ENCODE data around the gene PTHLH. TPM values are rescaled to one million over a fixed set of nuclear protein-coding genes. Genes with fewer than 3 reads are reported as not detected.

PTHLH gene
- total and polyA plus RNA-seq, 4 donors: 0.22 to 3.0 (median 0.37) TPM

DNA sequence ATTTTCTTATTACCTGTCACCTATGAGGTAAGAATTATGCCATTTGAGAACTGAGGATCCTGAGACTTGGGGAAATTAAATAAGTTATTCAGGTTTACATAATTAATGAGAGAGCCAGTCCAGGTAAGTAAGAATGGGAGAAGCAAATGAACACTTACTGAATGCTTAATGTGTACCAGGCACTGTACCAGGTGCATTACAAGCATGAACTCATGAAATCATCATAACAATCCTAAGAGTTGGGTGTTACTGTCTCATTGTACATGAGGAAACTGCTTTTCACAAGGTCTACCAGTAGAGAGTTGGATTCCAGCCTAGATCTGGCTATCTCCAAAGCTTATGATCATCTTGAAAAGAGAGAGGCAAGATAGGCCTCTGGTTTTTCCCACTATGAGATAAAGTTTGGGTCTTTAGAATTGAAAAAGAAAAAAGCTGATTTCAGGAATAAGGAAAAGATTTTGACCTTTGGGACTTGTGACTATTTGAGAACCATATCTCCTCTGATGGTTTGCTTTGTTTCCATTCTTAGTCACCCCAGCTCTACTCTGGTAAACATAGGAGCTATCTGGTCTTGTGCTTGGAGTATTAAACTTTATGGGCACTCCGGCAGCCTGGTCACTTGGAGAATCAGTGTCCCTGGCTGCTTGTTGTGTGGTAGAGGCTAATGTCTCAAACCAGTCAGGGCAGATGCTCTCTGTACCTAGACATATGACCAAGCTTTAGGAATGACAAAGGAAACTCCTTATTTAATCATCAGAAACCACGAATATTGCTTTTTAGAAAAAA is 48.0 kb downstream of the PTHLH start:
- 73 to 82% methylated on average over 2 of the region's 2 CpGs for WGBS, 2 donors
- Histone ChIP-seq H3K27ac (ENCODE audit: low read depth in 1 of 2, low read length in 1 of 2) (no peak overlapping the region), H3K4me1 (ENCODE audit: control insufficient read depth in 5 of 5, insufficient read depth in 5 of 5, low read length in 5 of 5) (peaks cover 0 to 4% (median 0%) of the 10 kb centered on the region in 5 donors), H3K4me3 (no peak overlapping the region), H3K27me3 (ENCODE audit: control insufficient read depth in 3 of 3, insufficient read depth in 3 of 3, low read length in 2 of 3) (no peaks in the 10 kb centered on the region), H3K9ac (ENCODE audit: insufficient read depth in 1 of 2, low read length in 2 of 2) (no peak overlapping the region), H3K36me3 (ENCODE audit: control insufficient read depth in 4 of 4, insufficient read depth in 4 of 4, low read length in 4 of 4) (no peaks in the 10 kb centered on the region), H3K9me3 (ENCODE audit: control insufficient read depth in 4 of 4, insufficient read depth in 3 of 4, low read length in 3 of 4) (no peaks in the 10 kb centered on the region)
- ATAC-seq (ENCODE audit: insufficient read depth, low FRiP score) (no peak), DNase-seq (no peak)
- no peak for TF ChIP-seq CTCF (IDR thresholded peaks at IDR 0.05; ENCODE audit: control extremely low read depth, extremely low read depth)

- ATAC-seq (ENCODE audit: insufficient read depth, low FRiP score) (no peak), DNase-seq (no peak)
- H3K9me3 ChIP-seq (ENCODE audit: control insufficient read depth in 4 of 4, insufficient read depth in 3 of 4, low read length in 3 of 4): no peaks in the 10 kb centered on the region
- H3K4me3 ChIP-seq: no peak overlapping the region
- H3K27me3 ChIP-seq (ENCODE audit: control insufficient read depth in 3 of 3, insufficient read depth in 3 of 3, low read length in 2 of 3): no peaks in the 10 kb centered on the region
- H3K9ac ChIP-seq (ENCODE audit: insufficient read depth in 1 of 2, low read length in 2 of 2): no peak overlapping the region
- no peak for TF ChIP-seq CTCF (IDR thresholded peaks at IDR 0.05; ENCODE audit: control extremely low read depth, extremely low read depth)
- H3K27ac ChIP-seq (ENCODE audit: low read depth in 1 of 2, low read length in 1 of 2): no peak overlapping the region
- 58 to 75% methylated on average over 1 of the region's 1 CpG for WGBS, 2 donors
- no peaks in the 10 kb centered on the region for H3K36me3 ChIP-seq (ENCODE audit: control insufficient read depth in 4 of 4, insufficient read depth in 4 of 4, low read length in 4 of 4)
- H3K4me1 ChIP-seq (ENCODE audit: control insufficient read depth in 5 of 5, insufficient read depth in 5 of 5, low read length in 5 of 5): peaks cover 0 to 4% (median 0%) of the 10 kb centered on the region in 5 donors
Measured at GRCh38 chr12:27922531-27923139, 49.9 kb downstream of the PTHLH start.

GRCh38 chr12:27919671-27920235 is 52.8 kb downstream of the PTHLH start:
- no peaks in the 10 kb centered on the region for H3K27me3 ChIP-seq (ENCODE audit: control insufficient read depth in 3 of 3, insufficient read depth in 3 of 3, low read length in 2 of 3)
- H3K27ac ChIP-seq (ENCODE audit: low read depth in 1 of 2, low read length in 1 of 2): no peak overlapping the region
- ATAC-seq (ENCODE audit: insufficient read depth, low FRiP score): no peak
- 74 to 78% methylated on average over 7 of the region's 7 CpGs for WGBS, 2 donors
- H3K4me3 ChIP-seq: no peak overlapping the region
- H3K4me1 ChIP-seq (ENCODE audit: control insufficient read depth in 5 of 5, insufficient read depth in 5 of 5, low read length in 5 of 5): peaks cover 0 to 4% (median 0%) of the 10 kb centered on the region in 5 donors
- H3K36me3 ChIP-seq (ENCODE audit: control insufficient read depth in 4 of 4, insufficient read depth in 4 of 4, low read length in 4 of 4): no peaks in the 10 kb centered on the region
- H3K9me3 ChIP-seq (ENCODE audit: control insufficient read depth in 4 of 4, insufficient read depth in 3 of 4, low read length in 3 of 4): no peaks in the 10 kb centered on the region
- DNase-seq: no peak
- no peak overlapping the region for H3K9ac ChIP-seq (ENCODE audit: insufficient read depth in 1 of 2, low read length in 2 of 2)
- TF ChIP-seq CTCF (IDR thresholded peaks at IDR 0.05; ENCODE audit: control extremely low read depth, extremely low read depth): no peak
